GM19240 (cell line): ENCODE results near the gene PPP2CA.
A peak's percentile ranks its signal among the peaks of the same experiment; 100 is the strongest.
"Not testable (repeated sequence)": the region's sequence is repeated elsewhere in the genome, so short reads cannot be mapped to it uniquely, and the experiment has no call there.

ENCODE experiments used
- DNase-seq: peaks from one replicate; pipeline ENCODE4 v3.0.0; 2011; ENCODE audit warnings: low spot score; ENCODE audit not compliant: insufficient read length

The PPP2CA gene

DNA sequence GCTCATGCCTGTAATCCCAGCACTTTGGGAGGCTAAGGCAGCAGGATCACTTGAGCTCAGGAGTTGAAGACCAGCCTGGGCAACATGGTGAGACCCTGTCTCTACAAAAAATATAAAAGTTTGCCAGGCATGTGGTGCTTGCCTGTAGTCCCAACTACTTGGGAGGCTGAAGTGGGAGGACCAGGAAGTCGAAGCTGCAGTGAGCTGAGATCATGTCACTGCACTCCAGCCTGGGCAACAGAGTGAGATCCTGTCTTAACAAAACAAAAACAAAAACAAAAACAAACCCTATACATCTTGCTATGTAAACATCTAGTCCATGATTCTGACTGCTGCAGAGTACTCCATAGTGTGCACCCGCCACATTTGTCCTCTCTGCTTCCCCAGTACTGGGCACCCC, 19.8 kb upstream of the PPP2CA start:
- no peak for DNase-seq

DNA sequence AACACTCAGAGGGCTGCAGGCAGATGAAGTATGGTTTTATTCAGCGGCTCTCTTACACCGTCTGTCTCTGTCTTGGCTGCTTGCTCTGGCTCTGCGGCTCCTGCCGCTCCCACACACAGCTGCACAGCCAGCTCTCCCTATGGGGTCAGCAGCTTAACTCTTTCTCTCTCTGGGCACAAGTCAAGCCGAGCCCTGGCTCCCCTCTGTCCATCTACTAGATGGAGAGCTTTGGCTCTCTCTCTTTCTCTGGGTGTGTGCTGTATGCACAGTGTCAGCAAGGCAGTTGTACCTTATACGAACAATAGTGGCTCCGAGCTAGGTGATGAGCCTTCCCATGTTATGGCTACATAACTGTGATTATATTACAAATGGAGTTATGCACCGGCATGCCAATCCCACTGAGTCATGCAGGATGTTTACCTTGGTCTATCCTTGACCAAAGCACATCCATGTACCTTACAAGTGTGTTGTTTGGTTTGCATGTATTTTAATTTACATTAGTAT, 19.3 kb upstream of the PPP2CA start:
- no peak for DNase-seq

DNA sequence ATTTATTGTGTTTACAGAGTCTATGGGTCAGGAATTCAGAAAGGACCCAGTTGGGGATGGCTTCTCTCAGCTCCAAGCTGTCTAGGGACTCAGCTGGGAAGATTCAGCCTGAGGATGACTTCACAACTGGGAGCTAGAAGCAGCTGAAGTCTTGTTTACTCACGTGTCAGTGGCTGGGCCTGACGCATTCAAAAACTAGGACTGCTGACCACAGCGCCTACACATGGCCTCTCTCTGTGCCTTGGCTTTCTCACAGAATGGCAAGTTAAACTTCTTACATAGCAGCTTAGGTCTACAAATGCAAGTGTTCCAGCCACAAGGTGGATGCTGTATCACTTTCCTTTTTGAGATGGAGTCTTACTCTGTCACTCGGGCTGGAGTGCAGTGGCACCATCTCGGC, 16.3 kb upstream of the PPP2CA start:
- DNase-seq, result no peak

DNA sequence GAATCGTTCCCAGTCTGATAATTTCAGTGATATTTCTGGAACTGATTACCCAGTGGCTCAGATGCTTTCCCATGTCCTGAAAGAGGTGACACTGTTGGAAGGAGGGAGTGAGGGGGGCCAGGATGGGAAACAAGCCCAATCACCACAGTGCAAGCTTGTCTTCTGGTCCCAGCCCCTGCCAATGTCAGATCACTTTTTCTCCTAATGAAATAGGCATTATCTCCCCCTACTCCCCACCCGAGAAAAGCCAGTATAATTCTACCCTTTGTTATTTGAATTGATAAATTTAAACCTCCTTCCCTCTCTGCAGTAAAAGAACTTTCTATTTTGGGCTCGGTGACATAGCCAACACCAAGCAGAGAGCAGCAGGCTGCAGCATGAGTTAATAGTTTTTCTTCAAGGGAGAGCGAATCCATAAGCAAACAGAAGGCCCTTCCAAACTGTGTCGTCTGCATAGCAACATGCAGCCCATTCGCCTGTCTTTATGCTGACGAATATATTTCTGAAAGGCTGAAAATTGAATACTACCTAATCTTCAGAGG, 14.6 kb upstream of the PPP2CA start:
- no peak for DNase-seq

DNA sequence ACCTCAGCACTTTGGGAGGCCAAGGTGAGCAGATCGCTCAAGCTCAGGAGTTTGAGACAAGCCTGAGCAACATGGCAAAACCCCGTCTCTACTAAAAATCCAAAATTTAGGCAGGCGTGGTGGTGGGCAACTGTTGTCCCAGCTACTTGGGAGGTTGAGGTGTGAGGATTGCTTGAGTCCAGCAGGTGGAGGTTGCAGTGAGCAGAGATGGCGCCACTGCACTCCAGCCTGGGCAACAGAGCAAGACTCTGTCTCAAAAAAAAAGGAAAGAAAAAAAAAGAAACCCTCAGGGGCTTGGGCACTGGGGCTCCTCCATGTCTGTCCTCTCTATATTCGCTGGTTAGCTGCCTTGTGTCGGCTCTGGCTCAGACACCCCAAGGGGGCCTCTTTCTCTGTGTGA, 10.9 kb upstream of the PPP2CA start:
- no peak for DNase-seq

DNA sequence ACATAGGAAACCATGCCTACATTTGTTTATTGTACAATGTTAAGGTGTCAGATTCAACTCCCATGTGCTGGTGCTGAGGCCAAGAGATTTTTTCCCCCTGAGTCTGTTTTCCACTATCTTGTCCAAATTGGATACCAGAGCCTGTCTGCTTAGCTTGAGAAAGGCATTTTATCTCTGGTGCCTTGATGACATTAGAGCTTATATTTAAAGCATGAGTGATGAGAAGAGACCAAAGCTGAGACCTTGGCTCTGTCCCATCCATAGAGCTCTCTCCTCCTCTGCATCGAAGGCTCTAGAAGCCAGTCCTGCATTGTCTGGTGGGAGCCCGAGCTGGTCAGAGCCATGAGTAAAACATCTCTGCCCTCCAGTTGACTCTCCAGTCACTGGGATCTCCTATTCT, 10.4 kb upstream of the PPP2CA start:
- no peak for DNase-seq

DNA sequence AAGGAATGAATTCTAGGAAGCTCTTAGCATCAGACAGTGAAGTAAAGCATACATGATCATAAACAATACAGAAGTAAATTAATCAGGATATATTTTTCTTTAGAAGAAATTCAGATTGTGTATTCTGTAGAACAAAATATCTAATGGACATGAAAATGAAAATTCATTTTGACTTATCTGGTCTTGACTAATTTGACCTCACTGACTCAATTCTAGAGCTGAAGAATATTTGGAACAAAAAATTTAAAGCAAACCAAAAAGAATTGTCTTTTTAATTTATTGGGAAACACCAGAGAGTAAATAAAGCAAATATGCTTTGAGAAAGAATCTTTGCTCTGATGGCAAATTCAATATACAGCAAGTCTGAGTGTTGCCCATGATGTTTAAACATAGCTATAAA, 2.8 kb upstream of the PPP2CA start:
- DNase-seq, result no peak

DNA sequence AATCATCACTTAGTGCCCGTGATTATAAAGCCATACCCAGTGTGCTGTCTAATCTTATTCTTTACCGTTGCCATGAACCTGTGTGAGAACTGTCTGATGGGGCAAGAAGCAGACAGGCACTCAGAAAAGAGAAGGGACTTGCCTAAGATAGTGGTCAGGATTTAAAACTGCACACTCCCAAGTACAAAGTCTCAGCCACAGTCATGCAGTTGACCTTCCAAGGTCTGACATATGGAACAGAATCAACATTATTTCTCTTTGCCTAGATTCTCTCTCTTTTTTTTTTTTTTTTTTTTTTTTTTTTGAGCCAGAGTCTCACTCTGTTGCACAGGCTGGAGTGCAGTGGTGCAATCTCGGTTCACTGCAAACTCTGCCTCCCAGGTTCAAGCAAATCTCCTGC, 1.9 kb upstream of the PPP2CA start:
- DNase-seq, result no peak

DNA sequence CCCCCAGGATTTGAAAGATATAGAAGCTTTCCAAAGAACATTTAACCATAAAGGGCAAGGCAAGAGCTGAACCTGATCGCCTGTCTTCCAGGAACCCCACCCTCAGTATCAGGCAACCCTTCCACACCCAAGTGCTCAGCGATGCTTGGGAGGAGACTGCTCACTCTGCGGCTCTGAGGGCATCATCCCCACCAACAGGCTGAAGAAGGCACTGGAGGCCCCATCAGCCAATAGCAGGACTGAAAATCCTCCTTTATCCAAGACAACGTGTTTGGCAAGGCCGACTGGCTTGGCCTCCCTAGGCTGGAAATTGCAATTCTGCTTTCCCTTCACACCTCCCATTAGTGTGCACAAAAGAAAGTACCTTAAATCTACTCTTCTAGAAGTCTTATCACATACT, 1.4 kb upstream of the PPP2CA start:
- DNase-seq, result no peak

DNA sequence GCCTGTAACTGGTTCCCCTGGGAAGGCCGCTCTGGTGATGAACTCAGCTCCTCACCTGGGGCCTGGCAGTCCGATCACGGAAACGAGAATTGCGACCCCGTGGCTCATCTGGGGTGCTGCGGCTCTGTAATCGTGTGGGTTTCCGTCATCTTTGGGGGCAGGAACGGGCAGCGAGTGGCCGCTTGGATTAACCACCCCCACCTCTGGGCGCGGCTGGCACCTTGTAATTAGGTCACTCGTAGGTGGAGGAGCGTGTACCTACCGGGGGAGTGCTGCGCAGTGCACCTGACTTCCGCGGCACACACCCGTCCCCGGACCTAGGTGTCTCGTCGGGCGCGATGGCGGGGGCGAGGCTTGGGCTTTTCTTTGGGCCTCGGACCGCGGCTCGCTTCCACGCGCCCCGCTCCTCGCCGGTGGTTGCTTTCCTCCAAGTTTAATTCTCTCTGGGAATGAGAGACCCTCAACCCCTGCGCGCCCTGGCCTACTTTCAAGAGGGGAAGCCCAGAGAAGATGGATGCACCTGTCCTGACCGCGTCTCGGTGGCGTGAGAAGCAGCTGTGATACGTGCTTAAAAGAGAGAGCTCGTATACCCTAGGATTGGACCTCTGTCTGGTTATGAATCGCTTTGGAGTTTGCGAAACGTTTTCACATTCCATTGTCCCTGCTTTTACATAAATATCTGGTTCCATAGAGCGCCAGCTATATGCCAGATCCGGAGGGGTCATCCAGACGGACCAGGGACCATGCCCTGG, 744 bp upstream of the PPP2CA start:
- DNase-seq, result no peak

DNA sequence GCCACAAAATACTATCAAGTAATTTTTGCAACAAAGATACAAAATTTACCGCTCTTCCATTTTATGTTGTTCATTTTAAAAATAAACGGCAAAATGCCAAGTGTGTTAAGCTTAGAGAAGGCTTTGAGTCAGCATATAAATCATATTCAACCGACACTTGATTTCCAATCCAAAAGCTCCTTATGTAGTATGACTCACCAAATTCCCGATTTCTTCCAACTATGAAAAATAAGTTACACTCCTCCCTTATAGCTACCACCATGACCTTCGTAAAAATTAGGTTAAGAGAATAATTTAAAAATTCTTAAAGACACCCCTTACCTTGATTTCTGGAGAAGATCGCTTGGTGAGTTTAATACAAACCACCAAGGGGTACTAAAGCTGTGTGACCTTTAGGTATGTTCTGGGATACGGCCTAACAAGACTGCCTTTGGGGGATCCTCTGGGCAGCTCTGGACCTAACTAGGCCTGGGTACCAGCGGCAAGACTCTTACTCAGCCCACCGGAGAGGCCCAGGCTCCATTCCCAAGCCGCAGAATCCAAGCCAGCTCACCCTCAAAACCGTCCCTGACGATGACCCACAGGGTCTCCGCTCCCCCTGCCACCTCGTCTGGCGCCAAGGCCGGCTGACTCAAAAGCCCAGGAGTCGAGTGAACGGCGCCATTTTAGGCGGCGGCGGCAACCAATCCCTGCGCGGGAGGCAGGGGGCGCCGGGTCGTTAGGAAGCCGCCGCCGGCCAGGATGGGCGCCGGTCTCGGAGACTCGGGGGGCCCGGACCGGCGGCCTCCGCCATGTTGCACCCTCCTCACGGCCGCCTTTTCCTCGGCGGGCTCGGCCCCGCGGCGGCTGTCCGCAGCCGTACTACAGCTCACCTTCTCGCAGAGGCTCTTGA, 739 bp downstream of the PPP2CA start:
- peak; percentile 37 for DNase-seq

DNA sequence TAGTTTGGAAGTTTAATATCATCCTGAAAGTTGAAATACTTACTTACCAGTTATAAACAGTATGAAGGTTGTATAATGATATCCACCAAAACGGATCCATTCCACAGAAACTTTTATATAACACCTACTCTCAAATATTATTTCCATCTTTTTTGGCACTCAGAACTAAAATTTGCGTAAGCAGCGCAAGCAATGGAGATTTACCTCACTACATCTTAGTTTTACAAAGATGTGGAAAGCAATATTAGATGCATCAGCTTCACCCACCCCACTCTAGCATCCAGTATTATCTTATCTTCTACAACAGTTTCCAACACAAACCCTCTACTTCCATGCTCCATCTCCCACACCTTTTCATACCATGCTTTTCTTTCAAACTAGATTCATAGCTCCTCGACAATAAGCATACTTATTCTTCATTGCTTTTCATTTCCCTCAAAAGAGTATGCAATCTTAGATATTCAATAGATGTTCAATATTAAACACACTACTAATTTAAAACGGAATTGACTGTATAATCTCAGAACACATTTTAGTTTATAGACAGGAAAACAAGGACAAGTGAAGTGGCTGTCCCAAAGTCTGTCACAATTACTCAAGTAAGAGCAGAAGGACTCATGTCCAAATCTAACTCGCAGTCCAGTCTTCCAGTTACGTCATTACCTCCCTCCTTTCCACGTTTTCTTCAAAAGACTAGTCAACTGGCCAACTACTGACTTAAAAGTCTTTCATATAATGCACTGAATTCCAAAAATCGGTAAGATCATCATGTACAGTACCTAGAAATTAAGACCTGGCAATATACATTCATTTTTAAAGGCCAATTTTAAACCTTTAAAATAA, 2.2 kb downstream of the PPP2CA start:
- no peak for DNase-seq

DNA sequence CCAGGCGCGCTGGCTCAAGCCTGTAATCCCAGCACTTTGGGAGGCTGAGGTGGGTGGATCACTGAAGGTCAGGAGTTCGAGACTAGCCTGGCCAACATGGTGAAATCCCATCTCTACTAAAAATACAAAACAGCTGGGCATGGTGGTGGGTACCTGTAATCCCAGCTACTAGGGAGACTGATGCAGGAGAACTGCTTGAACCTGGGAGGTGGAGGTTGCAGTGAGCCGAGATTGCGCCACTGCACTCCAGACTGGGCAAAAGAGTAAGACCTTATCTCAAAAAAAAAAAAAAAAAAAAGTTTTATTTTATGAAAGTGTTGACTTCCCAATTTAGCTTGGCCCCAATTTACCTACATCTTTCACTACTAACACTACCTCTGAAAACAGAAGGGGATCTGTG, 4.2 kb downstream of the PPP2CA start:
- not testable (repeated sequence) for DNase-seq

DNA sequence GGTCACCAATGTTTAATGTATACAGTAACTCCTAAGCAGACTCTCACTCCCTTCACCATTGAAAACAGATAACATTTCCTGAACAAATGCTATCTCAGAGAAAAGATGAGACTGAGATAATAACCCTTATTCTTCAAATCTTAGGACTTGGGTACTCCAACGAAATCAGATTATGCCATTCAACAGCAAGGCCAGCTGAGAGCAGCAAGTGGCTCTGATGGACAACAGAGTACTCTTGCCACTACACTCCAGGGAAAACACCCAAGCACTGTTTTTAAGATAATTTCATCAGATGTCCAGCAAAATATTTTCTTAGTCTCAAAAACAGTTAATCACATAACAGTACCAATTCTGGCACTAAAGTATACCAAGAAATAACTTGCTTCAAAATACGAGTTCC, 10.1 kb downstream of the PPP2CA start:
- DNase-seq, result no peak

DNA sequence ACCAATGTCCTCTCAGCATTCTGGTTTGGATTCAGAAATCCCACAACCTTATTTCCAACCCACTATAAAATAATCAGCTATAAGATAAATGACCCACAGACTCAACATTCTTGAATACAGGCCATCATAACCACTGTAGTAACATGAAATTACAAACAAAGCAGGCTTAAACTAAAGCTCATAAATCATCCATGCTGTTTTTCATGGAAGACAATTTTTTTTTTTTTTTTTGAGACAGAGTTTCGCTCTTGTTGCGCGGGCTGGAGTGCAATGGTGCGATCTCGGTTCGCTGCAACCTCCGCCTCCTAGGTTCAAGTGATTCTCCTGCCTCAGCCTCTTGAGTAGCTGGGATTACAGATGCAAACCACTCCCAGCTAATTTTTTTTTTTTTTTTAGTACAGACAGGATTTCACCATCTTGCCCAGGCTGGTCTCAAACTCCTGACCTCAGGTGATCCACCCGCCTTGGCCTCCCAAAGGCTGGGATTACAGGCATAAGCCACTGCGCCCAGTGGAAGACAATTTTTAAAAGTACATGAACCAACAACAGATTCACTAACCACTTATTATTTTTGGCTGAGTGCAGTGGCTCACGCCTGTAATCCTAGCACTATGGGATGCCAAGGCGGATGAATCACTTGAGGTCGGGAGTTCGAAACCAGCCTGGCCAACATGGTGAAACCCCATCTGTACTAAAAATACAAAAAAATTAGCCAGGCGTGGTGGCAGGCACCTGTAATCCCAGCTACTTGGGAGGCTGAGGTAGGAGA, 14.4 kb downstream of the PPP2CA start:
- not testable (repeated sequence) for DNase-seq

DNA sequence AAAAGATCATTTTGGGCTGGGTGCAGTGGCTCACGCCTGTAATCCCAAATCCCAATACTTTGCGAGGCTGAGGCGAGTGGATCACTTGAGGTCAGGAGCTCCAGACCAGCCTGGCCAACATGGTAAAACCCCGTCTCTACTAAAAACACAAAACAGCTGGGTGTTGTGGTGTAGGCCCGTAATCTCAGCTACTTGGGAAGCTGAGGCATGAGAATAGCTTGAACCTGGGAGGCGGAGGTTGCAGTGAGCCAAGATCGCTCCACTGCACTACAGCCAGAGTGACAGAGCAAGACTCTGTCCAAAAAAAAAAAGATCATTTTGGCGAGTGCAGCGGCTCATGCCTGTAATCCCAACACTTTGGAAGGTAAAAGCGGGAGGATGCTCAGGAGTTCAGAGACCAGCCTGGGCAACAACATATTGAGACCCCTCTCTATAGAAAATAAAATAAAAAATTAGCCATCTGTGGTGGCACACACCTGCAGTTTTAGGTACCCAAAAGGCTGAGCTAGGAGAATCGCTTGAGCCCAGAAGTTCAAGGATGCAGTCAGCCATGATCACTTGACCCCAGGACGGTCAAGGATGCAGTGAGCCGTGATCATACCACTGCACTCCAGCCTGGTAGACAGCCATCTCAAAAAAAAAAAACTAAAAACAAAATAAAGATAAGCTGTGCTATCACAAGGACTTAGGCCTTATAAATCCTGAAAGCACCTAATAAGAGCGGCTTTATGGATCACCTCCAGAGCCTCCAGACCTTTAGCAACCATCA, 16.2 kb downstream of the PPP2CA start:
- DNase-seq, result no peak

DNA sequence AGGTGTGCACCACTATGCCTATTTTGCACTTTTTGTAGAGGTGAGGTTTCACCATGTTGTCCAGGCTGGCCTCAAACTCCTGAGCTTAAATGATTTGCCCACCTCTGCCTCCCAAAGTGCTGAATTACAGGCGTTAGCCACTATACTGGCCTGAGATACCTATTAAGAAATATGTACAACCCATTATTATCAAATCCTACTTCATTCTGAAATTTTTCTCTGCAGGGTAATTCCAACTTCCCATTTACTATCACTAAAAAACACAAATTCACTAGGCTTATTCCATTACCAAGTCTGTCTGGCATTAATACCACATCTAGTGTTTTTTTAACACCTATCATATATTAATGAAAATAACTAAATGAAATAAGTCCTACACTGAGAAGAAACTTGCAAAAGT, 18.2 kb downstream of the PPP2CA start:
- DNase-seq, result no peak

DNA sequence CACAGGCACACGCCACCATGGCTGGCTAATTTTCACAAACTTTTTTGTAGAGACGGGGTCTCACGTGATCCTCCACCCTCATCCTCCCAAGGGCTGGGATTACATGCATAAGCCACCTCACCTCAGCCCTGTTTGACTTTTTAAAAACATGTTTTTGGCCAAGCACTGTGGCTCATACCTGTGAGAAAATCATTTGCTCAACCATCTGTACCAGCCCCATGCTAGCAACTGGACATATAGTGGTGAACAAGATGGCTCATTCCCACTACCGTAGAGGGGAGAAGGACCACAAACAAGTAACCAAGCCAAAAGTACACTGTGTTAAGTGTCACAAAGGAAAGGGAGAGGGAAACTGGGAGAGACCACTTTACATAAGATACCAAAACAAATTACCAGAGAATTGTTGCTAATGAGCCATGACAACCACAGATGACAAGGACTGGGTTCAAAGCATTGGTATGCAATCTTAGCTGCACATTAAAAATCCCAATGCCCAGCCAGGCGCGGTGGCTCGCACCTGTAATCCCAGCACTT, 19.2 kb downstream of the PPP2CA start:
- DNase-seq, result no peak

DNA sequence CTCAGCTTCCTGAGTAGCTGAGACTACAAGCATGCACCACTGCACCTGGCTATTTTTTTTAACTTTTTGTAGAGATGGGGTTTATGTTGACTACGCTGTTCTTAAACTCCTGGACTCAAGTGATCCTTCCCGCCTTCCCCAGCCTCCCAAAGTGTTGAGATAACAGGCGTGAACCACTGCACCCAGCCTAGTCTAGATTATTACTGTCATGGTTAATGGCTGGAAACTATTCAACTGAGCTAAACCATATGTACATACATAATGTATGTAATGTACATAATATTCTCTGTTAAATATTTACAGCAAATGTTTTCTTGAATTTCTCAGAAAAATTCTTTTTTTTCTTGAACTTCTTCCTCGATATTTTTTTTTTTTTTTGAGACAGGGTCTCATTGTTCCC, 21.3 kb downstream of the PPP2CA start:
- no peak for DNase-seq

DNA sequence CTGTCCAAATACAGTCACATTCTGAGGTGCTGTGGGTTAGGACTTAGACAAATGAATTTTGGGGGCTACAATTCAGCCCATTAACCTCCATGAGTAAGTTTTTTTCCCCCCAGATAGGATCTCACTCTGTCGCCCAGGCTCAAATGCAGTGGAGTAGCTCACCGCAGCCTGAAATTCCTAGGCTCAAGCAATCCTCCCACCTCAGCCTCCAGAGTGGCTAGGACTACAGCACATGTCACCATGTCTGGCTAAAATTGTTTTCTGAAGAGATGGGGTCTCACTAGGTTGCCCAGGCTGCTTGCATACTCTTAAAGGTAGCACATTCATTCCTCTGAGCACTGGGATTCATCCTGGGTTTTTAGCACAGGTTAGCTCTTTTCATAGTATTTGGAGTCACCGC, 22.2 kb downstream of the PPP2CA start:
- DNase-seq, result no peak
